GM12875 (cell line): Measurements from ENCODE around the gene SH3PXD2B.

Source experiments
- H3K4me3 ChIP-seq: one replicate; pipeline ENCODE4 v1.5.1; 2011; ENCODE audit warnings: low read depth, low read length, control low read depth
- CTCF ChIP-seq: IDR thresholded peaks from 2 replicates; pipeline ENCODE4 v1.5.1; 2011; ENCODE audit warnings: low read depth, mild to moderate bottlenecking, control low read depth, inconsistent platforms, low read length, moderate library complexity, borderline replicate concordance; ENCODE audit not compliant: insufficient read depth

The SH3PXD2B gene

GRCh38 chr5:172322028-172322965 lies 132.0 kb downstream of the SH3PXD2B start:
- TF ChIP-seq CTCF = no peak
- H3K4me3 ChIP-seq = peak overlapping the region; percentile 24

- TF ChIP-seq CTCF = no peak
- no peak overlapping the region for H3K4me3 ChIP-seq
Measured at GRCh38 chr5:172321593-172321992, 132.7 kb downstream of the SH3PXD2B start.

- H3K4me3 ChIP-seq = no peak overlapping the region
- no peak for TF ChIP-seq CTCF
Measured at GRCh38 chr5:172319708-172320441, 134.4 kb downstream of the SH3PXD2B start.

- no peak overlapping the region for H3K4me3 ChIP-seq
- no peak for TF ChIP-seq CTCF
Measured at GRCh38 chr5:172315587-172316493, 138.5 kb downstream of the SH3PXD2B start.

GRCh38 chr5:172313915-172314314 lies 140.4 kb downstream of the SH3PXD2B start:
- no peak for TF ChIP-seq CTCF
- H3K4me3 ChIP-seq = no peak overlapping the region

- H3K4me3 ChIP-seq = no peak overlapping the region
- TF ChIP-seq CTCF = no peak
Measured at GRCh38 chr5:172312286-172312685, 142.0 kb downstream of the SH3PXD2B start.
